ENCODE results near the gene CAPZA2. TPM values are rescaled to one million over a fixed set of nuclear protein-coding genes. Genes with fewer than 3 reads are reported as not detected.
"Not testable (repeated sequence)": the region's sequence is repeated elsewhere in the genome, so short reads cannot be mapped to it uniquely, and the experiment has no call there.

The CAPZA2 gene
- polyA plus RNA-seq, 2 donors, result 13.6 to 44.9 TPM

DNA sequence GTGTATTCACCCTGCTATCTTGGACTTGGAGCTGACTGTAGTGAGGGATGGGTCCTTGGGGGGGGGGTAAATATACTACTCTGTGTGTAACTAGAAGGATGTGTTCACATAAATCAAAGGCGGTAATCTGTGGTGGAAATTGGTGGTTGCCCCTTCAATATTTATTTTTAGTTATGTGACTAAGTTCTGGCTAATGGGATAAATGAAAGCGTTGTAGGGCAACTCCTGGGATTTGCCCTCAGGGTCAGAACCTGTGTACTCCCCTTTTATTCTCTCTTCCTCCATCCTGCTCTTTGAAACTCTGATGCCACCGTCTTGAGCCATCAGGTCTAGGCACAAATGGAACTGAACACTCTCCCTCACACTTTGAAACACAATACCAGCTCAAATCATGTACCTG, 66.6 kb downstream of the CAPZA2 start:
- WGBS, 2 donors, result 47 to 69% methylated on average over 3 of the region's 3 CpGs
- H3K27me3 ChIP-seq (ENCODE audit: control insufficient read depth in 1 of 2, insufficient read depth in 2 of 2, low read length in 2 of 2), result no peaks in the 10 kb centered on the region
- H3K36me3 ChIP-seq (ENCODE audit: control insufficient read depth in 2 of 2, insufficient read depth in 2 of 2, low read length in 1 of 2), result no peaks in the 10 kb centered on the region
- H3K4me1 ChIP-seq (ENCODE audit: control insufficient read depth in 2 of 2, insufficient read depth in 2 of 2, low read length in 1 of 2), result no peaks in the 10 kb centered on the region
- no peaks in the 10 kb centered on the region for H3K9me3 ChIP-seq (ENCODE audit: control insufficient read depth in 2 of 2, insufficient read depth in 1 of 2, low read depth in 1 of 2, low read length in 1 of 2)
- H3K27ac ChIP-seq (ENCODE audit: low read depth in 2 of 2, low read length in 1 of 2), result no peak overlapping the region
- H3K4me3 ChIP-seq (ENCODE audit: low read depth in 1 of 2, low read length in 2 of 2), result no peak overlapping the region

DNA sequence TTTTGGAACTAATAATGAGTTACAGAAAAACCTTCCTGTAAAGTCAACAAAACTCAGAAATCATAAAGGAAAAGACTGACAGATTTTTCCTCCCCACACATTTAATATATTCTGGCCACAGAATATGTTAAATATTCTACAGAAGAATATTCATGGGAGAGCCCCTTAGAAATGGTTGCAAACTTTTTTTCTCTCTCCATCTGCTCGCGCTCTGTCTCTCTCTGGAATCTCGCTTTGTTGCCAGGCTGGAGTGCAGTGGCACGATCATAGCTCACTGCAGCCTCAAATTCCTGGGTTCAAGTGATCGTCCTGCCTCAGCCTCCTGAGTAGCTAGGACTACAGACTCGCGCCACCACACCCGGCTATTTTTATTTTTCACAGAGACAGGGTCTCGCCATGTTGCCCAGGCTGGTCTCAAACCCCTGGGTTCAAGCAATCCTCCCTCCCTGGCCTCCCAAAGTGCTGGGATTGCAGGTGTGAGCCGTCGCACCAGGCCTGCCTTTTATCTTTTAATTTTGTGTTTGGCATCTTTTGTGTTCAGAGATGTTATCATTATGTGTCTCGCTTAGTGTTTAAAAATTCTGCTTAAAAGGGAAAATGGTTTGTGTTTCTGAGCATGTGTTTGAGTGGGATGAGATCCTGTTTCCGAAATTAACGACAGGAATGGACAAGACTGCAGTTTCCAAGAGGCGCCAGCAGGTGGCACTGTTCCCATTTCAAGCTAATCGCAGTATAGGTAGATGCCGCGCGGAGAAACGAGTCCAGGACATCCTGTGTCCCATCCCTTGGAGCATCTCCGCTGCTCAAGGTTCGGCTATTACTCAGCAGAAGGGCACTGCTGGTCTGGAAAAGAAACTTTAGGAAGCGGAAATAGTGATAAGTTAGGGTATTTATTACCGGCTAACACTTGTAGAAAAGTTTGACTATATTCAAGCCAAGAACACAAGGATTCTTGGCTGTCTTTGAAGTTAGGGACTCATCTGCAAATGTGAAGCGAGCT, 67.8 kb downstream of the CAPZA2 start:
- Histone ChIP-seq H3K27ac (ENCODE audit: low read depth in 2 of 2, low read length in 1 of 2) (no peak overlapping the region), H3K27me3 (ENCODE audit: control insufficient read depth in 1 of 2, insufficient read depth in 2 of 2, low read length in 2 of 2) (no peaks in the 10 kb centered on the region), H3K4me1 (ENCODE audit: control insufficient read depth in 2 of 2, insufficient read depth in 2 of 2, low read length in 1 of 2) (no peaks in the 10 kb centered on the region), H3K9me3 (ENCODE audit: control insufficient read depth in 2 of 2, insufficient read depth in 1 of 2, low read depth in 1 of 2, low read length in 1 of 2) (no peaks in the 10 kb centered on the region), H3K36me3 (ENCODE audit: control insufficient read depth in 2 of 2, insufficient read depth in 2 of 2, low read length in 1 of 2) (no peaks in the 10 kb centered on the region), H3K4me3 (ENCODE audit: low read depth in 1 of 2, low read length in 2 of 2) (no peak overlapping the region)
- WGBS, 2 donors, result 34 to 35% methylated on average over 25 of the region's 25 CpGs

DNA sequence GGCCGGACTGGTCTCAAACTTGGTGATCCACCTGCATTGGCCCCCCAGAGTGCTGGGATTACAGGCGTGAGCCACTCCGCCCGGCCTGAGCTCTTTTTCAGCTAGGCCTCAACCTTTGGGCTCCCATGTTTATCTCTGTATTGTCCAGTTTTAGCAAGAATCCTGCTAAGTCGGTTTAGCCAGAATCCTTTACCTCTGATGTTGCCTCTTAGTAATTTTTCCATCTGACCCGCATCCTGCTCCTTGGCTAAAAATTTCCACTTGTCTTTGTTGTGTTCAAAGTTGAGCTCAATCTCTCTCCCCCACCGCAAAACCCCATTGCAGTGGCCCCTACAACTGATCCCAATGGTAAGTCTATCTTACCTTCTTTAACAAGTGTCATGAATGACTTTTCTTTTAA, 70.2 kb downstream of the CAPZA2 start:
- H3K9me3 ChIP-seq (ENCODE audit: control insufficient read depth in 2 of 2, insufficient read depth in 1 of 2, low read depth in 1 of 2, low read length in 1 of 2), result no peaks in the 10 kb centered on the region
- no peaks in the 10 kb centered on the region for H3K4me1 ChIP-seq (ENCODE audit: control insufficient read depth in 2 of 2, insufficient read depth in 2 of 2, low read length in 1 of 2)
- no peaks in the 10 kb centered on the region for H3K36me3 ChIP-seq (ENCODE audit: control insufficient read depth in 2 of 2, insufficient read depth in 2 of 2, low read length in 1 of 2)
- H3K27ac ChIP-seq (ENCODE audit: low read depth in 2 of 2, low read length in 1 of 2), result no peak overlapping the region
- no peaks in the 10 kb centered on the region for H3K27me3 ChIP-seq (ENCODE audit: control insufficient read depth in 1 of 2, insufficient read depth in 2 of 2, low read length in 2 of 2)
- WGBS, 2 donors, result 97% methylated on average over 7 of the region's 7 CpGs
- H3K4me3 ChIP-seq (ENCODE audit: low read depth in 1 of 2, low read length in 2 of 2), result no peak overlapping the region

DNA sequence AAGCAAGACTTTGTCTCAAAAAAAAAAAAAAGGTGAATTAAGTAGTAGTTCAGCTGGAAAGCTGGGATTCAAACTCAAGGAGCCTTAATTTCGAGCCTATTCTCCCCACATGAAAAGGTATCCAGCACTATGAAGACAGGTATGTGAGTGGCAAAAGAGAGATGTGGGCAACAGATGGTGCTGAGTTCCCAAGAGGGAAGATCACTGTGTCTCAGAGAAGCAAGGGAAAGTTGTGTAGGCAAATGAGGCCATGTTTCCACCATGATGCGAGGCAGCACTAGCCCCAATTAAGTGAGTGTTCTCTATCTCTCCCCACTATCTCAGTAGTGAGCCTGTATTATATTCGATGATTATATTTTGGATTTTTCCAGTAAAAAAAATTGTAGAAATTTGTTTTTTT, 71.1 kb downstream of the CAPZA2 start:
- Histone ChIP-seq H3K4me3 (ENCODE audit: low read depth in 1 of 2, low read length in 2 of 2) (no peak overlapping the region), H3K27me3 (ENCODE audit: control insufficient read depth in 1 of 2, insufficient read depth in 2 of 2, low read length in 2 of 2) (no peaks in the 10 kb centered on the region), H3K9me3 (ENCODE audit: control insufficient read depth in 2 of 2, insufficient read depth in 1 of 2, low read depth in 1 of 2, low read length in 1 of 2) (no peaks in the 10 kb centered on the region), H3K36me3 (ENCODE audit: control insufficient read depth in 2 of 2, insufficient read depth in 2 of 2, low read length in 1 of 2) (no peaks in the 10 kb centered on the region), H3K27ac (ENCODE audit: low read depth in 2 of 2, low read length in 1 of 2) (no peak overlapping the region), H3K4me1 (ENCODE audit: control insufficient read depth in 2 of 2, insufficient read depth in 2 of 2, low read length in 1 of 2) (no peaks in the 10 kb centered on the region)
- WGBS, 2 donors, result 84 to 97% methylated on average over 3 of the region's 3 CpGs

DNA sequence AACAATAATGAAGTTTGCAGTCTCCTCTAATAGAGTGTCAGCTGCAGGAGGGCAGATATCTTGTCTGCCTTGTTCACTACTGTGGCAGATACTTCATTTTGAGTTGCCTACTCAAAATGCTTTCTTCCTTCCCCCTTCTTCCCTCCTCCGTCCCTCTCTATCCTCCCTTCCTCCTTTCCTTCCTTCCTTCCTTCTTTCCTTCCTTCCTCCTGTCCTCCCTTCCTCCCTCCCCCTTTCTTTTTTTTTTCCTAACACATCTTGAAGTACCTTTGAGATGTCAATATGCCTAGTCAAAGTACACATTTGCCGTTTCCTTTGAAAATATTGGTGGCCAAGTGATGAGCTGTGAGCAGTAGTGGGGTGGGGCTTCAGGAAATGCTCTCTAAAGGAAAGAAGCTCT, 72.2 kb downstream of the CAPZA2 start:
- no peak overlapping the region for H3K4me3 ChIP-seq (ENCODE audit: low read depth in 1 of 2, low read length in 2 of 2)
- no peaks in the 10 kb centered on the region for H3K36me3 ChIP-seq (ENCODE audit: control insufficient read depth in 2 of 2, insufficient read depth in 2 of 2, low read length in 1 of 2)
- H3K27me3 ChIP-seq (ENCODE audit: control insufficient read depth in 1 of 2, insufficient read depth in 2 of 2, low read length in 2 of 2), result no peaks in the 10 kb centered on the region
- 80% methylated on average over 2 of the region's 2 CpGs for WGBS, 2 donors
- H3K9me3 ChIP-seq (ENCODE audit: control insufficient read depth in 2 of 2, insufficient read depth in 1 of 2, low read depth in 1 of 2, low read length in 1 of 2), result no peaks in the 10 kb centered on the region
- no peak overlapping the region for H3K27ac ChIP-seq (ENCODE audit: low read depth in 2 of 2, low read length in 1 of 2)
- no peaks in the 10 kb centered on the region for H3K4me1 ChIP-seq (ENCODE audit: control insufficient read depth in 2 of 2, insufficient read depth in 2 of 2, low read length in 1 of 2)

DNA sequence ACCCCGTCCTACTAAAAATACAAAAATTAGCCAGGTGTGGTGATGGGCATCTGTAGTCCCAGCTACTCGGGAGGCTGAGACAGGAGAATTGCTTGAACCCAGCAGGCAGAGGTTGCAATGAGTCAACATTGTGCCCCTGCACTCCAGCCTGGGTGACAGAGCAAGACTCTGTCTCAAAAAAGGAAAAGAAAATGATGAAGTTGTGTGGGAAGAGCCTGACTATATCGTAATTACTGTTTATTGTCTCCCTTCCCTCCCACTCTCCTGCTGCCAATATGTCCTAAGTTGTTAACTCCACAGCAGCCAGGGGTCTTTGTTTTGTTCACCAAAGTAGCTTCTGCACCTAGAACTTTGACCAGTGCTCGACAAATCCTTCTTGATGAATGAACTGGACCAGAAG, 74.5 kb downstream of the CAPZA2 start:
- not testable (repeated sequence) for H3K4me3 ChIP-seq (ENCODE audit: low read depth in 1 of 2, low read length in 2 of 2); H3K9me3 ChIP-seq (ENCODE audit: control insufficient read depth in 2 of 2, insufficient read depth in 1 of 2, low read depth in 1 of 2, low read length in 1 of 2); H3K27ac ChIP-seq (ENCODE audit: low read depth in 2 of 2, low read length in 1 of 2); H3K36me3 ChIP-seq (ENCODE audit: control insufficient read depth in 2 of 2, insufficient read depth in 2 of 2, low read length in 1 of 2); H3K4me1 ChIP-seq (ENCODE audit: control insufficient read depth in 2 of 2, insufficient read depth in 2 of 2, low read length in 1 of 2); H3K27me3 ChIP-seq (ENCODE audit: control insufficient read depth in 1 of 2, insufficient read depth in 2 of 2, low read length in 2 of 2)
- WGBS, 2 donors, result 72 to 73% methylated on average over 4 of the region's 4 CpGs

DNA sequence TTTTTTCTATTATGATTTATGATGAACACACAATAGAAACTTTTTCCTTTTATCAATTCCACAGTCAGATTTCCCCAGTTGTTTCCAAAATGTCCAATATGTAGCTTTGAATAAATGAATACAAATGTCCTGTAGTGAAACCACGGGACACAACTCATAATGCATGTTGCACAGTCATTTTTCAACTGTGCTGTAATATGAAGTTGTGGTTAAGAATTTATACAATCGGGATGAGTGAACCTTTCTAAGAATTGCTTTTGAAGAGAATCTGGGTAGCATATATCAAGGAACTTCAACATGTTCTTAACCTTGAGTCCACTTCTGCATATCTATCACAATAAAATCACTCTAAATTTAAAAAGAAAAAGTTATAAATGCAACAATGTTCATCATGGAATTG, 76.3 kb downstream of the CAPZA2 start:
- Histone ChIP-seq H3K36me3 (ENCODE audit: control insufficient read depth in 2 of 2, insufficient read depth in 2 of 2, low read length in 1 of 2) (no peaks in the 10 kb centered on the region), H3K4me1 (ENCODE audit: control insufficient read depth in 2 of 2, insufficient read depth in 2 of 2, low read length in 1 of 2) (no peaks in the 10 kb centered on the region), H3K27ac (ENCODE audit: low read depth in 2 of 2, low read length in 1 of 2) (no peak overlapping the region), H3K9me3 (ENCODE audit: control insufficient read depth in 2 of 2, insufficient read depth in 1 of 2, low read depth in 1 of 2, low read length in 1 of 2) (no peaks in the 10 kb centered on the region), H3K27me3 (ENCODE audit: control insufficient read depth in 1 of 2, insufficient read depth in 2 of 2, low read length in 2 of 2) (no peaks in the 10 kb centered on the region), H3K4me3 (ENCODE audit: low read depth in 1 of 2, low read length in 2 of 2) (no peak overlapping the region)
- WGBS, 2 donors, result 77 to 82% methylated on average over 2 of the region's 2 CpGs

DNA sequence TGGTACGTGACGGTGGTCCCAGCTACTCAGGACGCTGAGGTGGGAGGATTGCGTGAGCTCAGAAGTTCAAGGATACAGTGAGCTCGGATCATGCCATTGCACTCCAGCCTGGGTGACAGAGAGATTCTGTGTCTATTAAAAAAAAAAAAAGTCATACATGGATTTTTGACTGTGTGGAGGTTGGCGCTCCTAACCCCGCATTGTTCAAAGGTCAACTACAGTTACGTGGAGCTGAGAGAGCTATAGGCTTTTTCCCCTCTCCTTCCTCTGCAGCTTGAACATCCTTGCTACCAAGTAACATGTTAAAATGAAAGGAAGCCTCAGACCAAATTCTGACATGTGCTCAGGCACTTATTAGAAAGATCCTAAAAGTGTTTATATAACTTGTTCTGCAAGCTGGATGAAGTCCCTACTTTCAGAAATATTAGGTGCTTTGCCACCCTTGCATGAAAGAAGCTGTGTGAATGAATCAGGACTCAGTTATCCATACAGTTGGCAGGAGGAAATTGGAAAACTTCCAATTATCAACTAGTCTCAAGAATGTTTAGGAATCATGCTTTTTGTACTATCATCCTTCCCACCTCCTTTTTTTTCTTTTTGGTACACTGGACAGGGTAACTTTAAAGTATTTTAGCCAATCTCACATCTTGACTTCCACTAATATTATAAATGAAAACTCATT, 78.4 kb downstream of the CAPZA2 start:
- Histone ChIP-seq H3K4me1 (ENCODE audit: control insufficient read depth in 2 of 2, insufficient read depth in 2 of 2, low read length in 1 of 2) (no peaks in the 10 kb centered on the region), H3K27me3 (ENCODE audit: control insufficient read depth in 1 of 2, insufficient read depth in 2 of 2, low read length in 2 of 2) (no peaks in the 10 kb centered on the region), H3K4me3 (ENCODE audit: low read depth in 1 of 2, low read length in 2 of 2) (no peak overlapping the region), H3K36me3 (ENCODE audit: control insufficient read depth in 2 of 2, insufficient read depth in 2 of 2, low read length in 1 of 2) (no peaks in the 10 kb centered on the region), H3K9me3 (ENCODE audit: control insufficient read depth in 2 of 2, insufficient read depth in 1 of 2, low read depth in 1 of 2, low read length in 1 of 2) (no peaks in the 10 kb centered on the region), H3K27ac (ENCODE audit: low read depth in 2 of 2, low read length in 1 of 2) (no peak overlapping the region)
- WGBS, 2 donors, result 79 to 81% methylated on average over 8 of the region's 8 CpGs

DNA sequence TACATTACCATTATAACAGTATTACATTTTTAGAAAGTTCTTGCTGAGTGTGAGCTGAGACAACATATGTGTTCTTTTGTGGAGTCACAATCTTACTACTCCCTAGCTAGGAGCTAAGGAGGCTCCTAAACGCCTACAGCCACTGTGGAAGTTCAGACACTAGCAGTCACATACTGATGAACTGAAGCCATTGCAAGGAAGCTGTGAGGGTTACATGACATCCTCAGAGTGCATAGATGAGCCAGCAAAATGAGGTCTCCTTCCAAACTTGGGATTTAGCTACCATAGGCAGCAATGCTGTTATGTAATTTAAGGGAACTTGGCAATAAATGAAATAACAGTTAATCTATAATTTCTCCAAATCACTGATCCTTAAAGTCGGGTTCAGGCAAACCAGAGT, 80.1 kb downstream of the CAPZA2 start:
- H3K27ac ChIP-seq (ENCODE audit: low read depth in 2 of 2, low read length in 1 of 2), result no peak overlapping the region
- H3K27me3 ChIP-seq (ENCODE audit: control insufficient read depth in 1 of 2, insufficient read depth in 2 of 2, low read length in 2 of 2), result no peaks in the 10 kb centered on the region
- H3K36me3 ChIP-seq (ENCODE audit: control insufficient read depth in 2 of 2, insufficient read depth in 2 of 2, low read length in 1 of 2), result no peaks in the 10 kb centered on the region
- H3K4me1 ChIP-seq (ENCODE audit: control insufficient read depth in 2 of 2, insufficient read depth in 2 of 2, low read length in 1 of 2), result no peaks in the 10 kb centered on the region
- no peak overlapping the region for H3K4me3 ChIP-seq (ENCODE audit: low read depth in 1 of 2, low read length in 2 of 2)
- H3K9me3 ChIP-seq (ENCODE audit: control insufficient read depth in 2 of 2, insufficient read depth in 1 of 2, low read depth in 1 of 2, low read length in 1 of 2), result no peaks in the 10 kb centered on the region
- WGBS, 2 donors, result 73 to 74% methylated on average over 2 of the region's 2 CpGs
